GM23248 (cell line): ENCODE results near the gene CCDC167.

ENCODE experiments used
- EZH2 ChIP-seq: fragments of 200-600 bp; sonication (generic); IDR thresholded peaks from 2 replicates; pipeline ENCODE4 v1.6.1; 2018; ENCODE audit warnings: antibody characterized with exemption, mild to moderate bottlenecking; ENCODE audit not compliant: insufficient read depth, poor library complexity, severe bottlenecking
- EZH2phosphoT487 ChIP-seq: fragments of 200-600 bp; sonication (generic); IDR thresholded peaks from 2 replicates; pipeline ENCODE4 v1.6.1; 2018; ENCODE audit warnings: antibody characterized with exemption, moderate library complexity, mild to moderate bottlenecking, low read depth; ENCODE audit not compliant: insufficient read depth

- TF ChIP-seq EZH2phosphoT487 (no peak), EZH2 (no peak)
Observed at GRCh38 chr6:37525460-37526357, 26.0 kb upstream of the CCDC167 start.
